Body of pancreas (tissue), 4 donors: ENCODE measurements around the gene SMAD5. TPM values are rescaled to one million over a fixed set of nuclear protein-coding genes. Genes with fewer than 3 reads are reported as not detected.

ENCODE experiments used
- ATAC-seq: fragments of 150-250 bp; one replicate; pipeline ENCODE4 v1.9.1; 2016
- DNase-seq, 4 donors: peaks; one replicate each; pipeline ENCODE4 v3.0.0-alpha.2; 2019
- H3K27ac ChIP-seq, 4 donors: fragments of 200-600 bp; sonication (generic); 1 replicate in 3 of 4; 2 replicates in 1 of 4; pipeline versions ENCODE4 v1.5.1 to v1.6.1; 2016 to 2019; ENCODE audit warnings: mild to moderate bottlenecking in 1 of 4, mixed read lengths in 1 of 4, moderate library complexity in 1 of 4
- H3K27me3 ChIP-seq, 2 donors: fragments of 200-600 bp; sonication (generic); one replicate each; pipeline ENCODE4 v1.6.0; 2016; ENCODE audit warnings: mild to moderate bottlenecking in 1 of 2
- H3K36me3 ChIP-seq, 2 donors: fragments of 200-600 bp; sonication (generic); replicated peaks in 1 of 2; 2 replicates each; pipeline ENCODE4 v1.5.1; 2016; ENCODE audit warnings: low read depth in 2 of 2; ENCODE audit not compliant: insufficient read depth in 1 of 2
- H3K4me1 ChIP-seq: fragments of 200-600 bp; sonication (generic); one replicate; pipeline ENCODE4 v1.6.0; 2016
- H3K4me3 ChIP-seq, 2 donors: fragments of 200-600 bp; sonication (generic); 1 replicate in 1 of 2; 2 replicates in 1 of 2; pipeline ENCODE4 v1.5.1; 2016 to 2019
- H3K9me3 ChIP-seq, 3 donors: fragments of 200-600 bp; sonication (generic); 1 replicate in 2 of 3; 2 replicates in 1 of 3; pipeline ENCODE4 v1.5.1; 2016
- CTCF ChIP-seq, 7 experiments: fragments of 450-650 bp in 4 of 7; fragments of 200-600 bp in 3 of 7; sonication (generic) in 3 of 7; IDR thresholded peaks; one replicate each; pipeline ENCODE4 v1.5.1; 2016 to 2019; ENCODE audit warnings: antibody characterized with exemption in 7 of 7
- POLR2A ChIP-seq, 3 donors: fragments of 450-650 bp; IDR thresholded peaks; one replicate each; pipeline ENCODE4 v1.6.1; 2016; ENCODE audit warnings: antibody characterized with exemption in 3 of 3, mild to moderate bottlenecking in 2 of 3
- WGBS, 2 donors: methylation state at CpG; one replicate each; pipeline ENCODE4 v1.1.5; 2017; 5-methylcytosine and 5-hydroxymethylcytosine counted together
- intact Hi-C: fragments of 100-400 bp; cut with DNase I; formaldehyde crosslinking; loops from one replicate; pipeline ENCODE4 v1.15.1; 2023
- total RNA-seq, 2 donors: library from RNA; depleted of rRNA; stranded (reverse); fragments of >200 nt; gene quantifications; one replicate each; pipeline ENCODE4 v1.1.0, GENCODE V29; 2016

The SMAD5 gene
- total RNA-seq, 2 donors from 2014 or later = 24.1 to 35.0 TPM

DNA sequence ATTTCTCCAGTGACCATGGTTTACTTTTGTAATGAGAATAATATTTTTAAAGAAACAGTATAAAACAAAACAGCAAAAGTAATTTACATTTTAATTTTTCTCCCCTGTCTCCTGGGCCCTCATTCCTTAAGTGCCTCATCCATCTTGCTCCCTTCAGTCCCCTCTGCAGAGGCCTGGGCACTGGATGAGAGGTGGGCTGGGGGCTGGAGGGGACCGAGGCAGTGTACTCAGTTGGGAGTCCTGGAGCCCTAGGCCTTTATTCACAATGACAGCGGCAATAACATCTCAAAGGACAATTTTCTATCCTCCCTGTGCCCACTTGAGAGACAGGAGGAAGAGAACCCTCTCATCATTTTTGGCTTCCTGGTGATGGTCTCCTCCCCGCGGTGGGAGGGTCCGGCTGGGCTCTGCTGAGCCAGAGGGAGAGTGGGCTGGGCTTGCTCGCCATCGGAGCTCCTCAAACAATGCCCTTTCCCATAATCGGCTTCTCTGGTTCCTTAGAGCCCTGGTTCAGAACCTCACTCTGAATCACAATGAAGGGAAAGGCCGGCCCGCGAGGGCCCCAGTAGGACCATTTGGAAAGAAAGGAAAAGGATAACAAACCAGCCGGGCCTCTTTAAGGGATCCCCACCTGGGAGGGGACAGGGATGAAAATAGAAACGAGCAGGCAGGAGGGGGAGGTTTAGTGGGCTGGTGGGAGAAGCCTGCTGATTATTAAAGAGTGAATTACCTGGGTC is 70.0 kb downstream of the SMAD5 start:
- intact Hi-C loops = no loop called here
- TF ChIP-seq POLR2A (IDR thresholded peaks at IDR 0.05) (no peak), CTCF (IDR thresholded peaks at IDR 0.05) (no peak)
- ATAC-seq (no peak), DNase-seq (no peak)
- no peak overlapping the region for H3K27ac ChIP-seq
- no peaks in the 10 kb centered on the region for H3K36me3 ChIP-seq
- H3K4me3 ChIP-seq = no peak overlapping the region
- no peaks in the 10 kb centered on the region for H3K4me1 ChIP-seq
- H3K27me3 ChIP-seq = no peaks in the 10 kb centered on the region
- H3K9me3 ChIP-seq = no peaks in the 10 kb centered on the region
- WGBS, 2 donors = 27 to 31% methylated on average over 13 of the region's 13 CpGs

DNA sequence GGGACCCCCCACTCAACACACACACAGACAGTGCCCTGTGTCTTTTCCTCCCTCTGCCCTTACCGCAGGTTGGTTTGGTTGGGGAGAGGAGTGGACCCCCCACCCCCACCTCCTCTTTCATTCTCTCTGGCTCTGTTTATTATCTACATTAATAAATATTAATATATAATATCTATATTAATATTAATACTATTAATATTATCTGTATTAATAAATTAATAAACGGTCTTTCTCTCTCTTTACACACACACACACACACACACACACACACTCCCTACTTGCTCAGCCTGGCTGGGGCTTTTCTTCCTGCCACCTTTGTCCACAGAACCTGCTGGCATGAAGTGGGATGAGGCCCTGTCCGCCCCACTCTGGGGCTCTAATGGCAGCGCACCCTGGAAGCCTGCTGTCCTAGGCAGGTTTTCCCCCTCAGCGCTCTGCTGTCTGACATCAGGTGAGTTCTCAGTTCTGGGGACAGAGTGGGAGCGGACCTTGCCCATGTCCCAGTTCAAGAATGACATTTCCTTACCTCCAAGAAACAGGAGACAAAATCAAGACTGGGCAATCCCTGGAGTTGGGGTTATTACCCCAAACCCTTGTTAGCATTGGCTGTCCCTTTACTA is 70.8 kb downstream of the SMAD5 start:
- no peak overlapping the region for H3K27ac ChIP-seq
- ATAC-seq (no peak), DNase-seq (no peak)
- H3K27me3 ChIP-seq = no peaks in the 10 kb centered on the region
- TF ChIP-seq CTCF (IDR thresholded peaks at IDR 0.05) = no peak
- TF ChIP-seq POLR2A (IDR thresholded peaks at IDR 0.05) = no peak
- H3K9me3 ChIP-seq = no peaks in the 10 kb centered on the region
- WGBS, 2 donors = 82 to 84% methylated on average over 6 of the region's 6 CpGs
- no peaks in the 10 kb centered on the region for H3K36me3 ChIP-seq
- intact Hi-C loops = no loop called here
- no peak overlapping the region for H3K4me3 ChIP-seq
- H3K4me1 ChIP-seq = no peaks in the 10 kb centered on the region

DNA sequence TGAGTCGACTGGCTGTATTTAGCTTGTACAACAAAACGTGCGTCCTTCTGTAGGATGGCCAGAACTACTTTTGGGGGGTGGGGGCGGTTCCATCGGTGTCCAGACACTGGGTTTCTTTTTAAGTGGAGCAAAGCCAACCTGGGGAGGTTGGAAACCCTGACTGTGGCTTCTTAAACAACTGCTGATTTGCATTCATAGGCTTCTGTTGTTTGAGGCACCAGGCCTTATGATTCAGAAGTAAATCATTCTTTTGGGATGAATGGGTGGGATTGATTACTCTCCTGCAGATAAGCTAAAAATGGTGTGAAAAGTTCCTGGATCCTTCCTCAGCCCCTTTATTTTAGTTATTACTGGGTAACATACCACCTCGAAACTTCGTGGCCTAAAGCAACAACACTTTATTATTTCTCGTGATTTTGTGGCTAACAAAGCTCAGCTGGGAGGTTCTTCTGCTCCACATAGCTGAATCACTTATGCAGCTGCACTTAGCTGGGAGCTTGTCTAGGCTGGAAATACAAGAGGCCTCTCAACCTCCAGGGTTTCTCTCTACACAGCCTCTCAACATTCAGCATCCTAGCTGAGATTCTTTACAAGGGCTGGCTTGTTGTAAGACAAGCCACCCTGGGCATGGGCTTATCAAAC is 72.5 kb downstream of the SMAD5 start:
- DNase-seq (no peak), ATAC-seq (no peak)
- no peaks in the 10 kb centered on the region for H3K9me3 ChIP-seq
- H3K4me3 ChIP-seq = no peak overlapping the region
- no peaks in the 10 kb centered on the region for H3K27me3 ChIP-seq
- intact Hi-C loops = no loop called here
- TF ChIP-seq POLR2A (IDR thresholded peaks at IDR 0.05) (no peak), CTCF (IDR thresholded peaks at IDR 0.05) (no peak)
- H3K4me1 ChIP-seq = no peaks in the 10 kb centered on the region
- H3K36me3 ChIP-seq = no peaks in the 10 kb centered on the region
- no peak overlapping the region for H3K27ac ChIP-seq
- 85 to 88% methylated on average over 8 of the region's 8 CpGs for WGBS, 2 donors

GRCh38 chr5:136205941-136206340 is 73.3 kb downstream of the SMAD5 start:
- Histone ChIP-seq H3K27ac (no peak overlapping the region), H3K36me3 (no peaks in the 10 kb centered on the region), H3K4me3 (no peak overlapping the region), H3K9me3 (no peaks in the 10 kb centered on the region), H3K4me1 (no peaks in the 10 kb centered on the region), H3K27me3 (no peaks in the 10 kb centered on the region)
- intact Hi-C loops = no loop called here
- TF ChIP-seq CTCF (IDR thresholded peaks at IDR 0.05) (no peak), POLR2A (IDR thresholded peaks at IDR 0.05) (no peak)
- DNase-seq = no peak
- no peak for ATAC-seq
- WGBS, 2 donors = 80 to 81% methylated on average over 1 to 4 of the region's 4 CpGs
